ENCODE data around the gene VWA3B.

The VWA3B gene

GRCh38 chr2:98108110-98108509 is 21.1 kb downstream of the VWA3B start:
- TF ChIP-seq CTCF (conservative IDR thresholded peaks at IDR 0.05) (no peak), ZFX (IDR thresholded peaks at IDR 0.05) (no peak)
- no peak overlapping the region for H3K27ac ChIP-seq

DNA sequence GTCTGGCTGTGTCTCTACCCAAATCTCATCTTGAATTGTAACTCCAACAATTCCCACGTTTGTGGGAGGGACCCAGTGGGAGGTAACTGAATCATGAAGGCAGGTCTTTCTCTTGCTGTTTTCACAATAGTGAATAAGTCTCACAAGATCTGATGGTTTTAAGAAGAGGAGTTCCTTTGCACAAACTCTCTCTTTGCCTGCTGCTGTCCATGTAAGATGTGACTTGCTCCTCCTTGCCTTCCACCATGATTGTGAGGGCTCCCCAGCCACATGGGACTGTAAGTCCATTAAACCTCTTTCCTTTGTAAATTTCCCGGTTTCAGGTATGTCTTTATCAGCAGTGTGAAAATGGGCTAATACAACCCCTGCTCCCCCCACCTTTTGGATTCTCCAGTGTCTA is 23.8 kb downstream of the VWA3B start:
- TF ChIP-seq ZFX (IDR thresholded peaks at IDR 0.05) = no peak
- TF ChIP-seq CTCF (conservative IDR thresholded peaks at IDR 0.05) = no peak

GRCh38 chr2:98114643-98115330 is 27.8 kb downstream of the VWA3B start:
- H3K27ac ChIP-seq = no peak overlapping the region
- TF ChIP-seq ZFX (IDR thresholded peaks at IDR 0.05) (no peak), CTCF (conservative IDR thresholded peaks at IDR 0.05) (no peak)

More for the DNA sequence above, 23.8 kb downstream of the VWA3B start:
- no peak overlapping the region for H3K27ac ChIP-seq

GRCh38 chr2:98118161-98118560 is 31.2 kb downstream of the VWA3B start:
- no peak for TF ChIP-seq ZFX (IDR thresholded peaks at IDR 0.05)
- TF ChIP-seq CTCF (conservative IDR thresholded peaks at IDR 0.05) = no peak
- no peak overlapping the region for H3K27ac ChIP-seq

DNA sequence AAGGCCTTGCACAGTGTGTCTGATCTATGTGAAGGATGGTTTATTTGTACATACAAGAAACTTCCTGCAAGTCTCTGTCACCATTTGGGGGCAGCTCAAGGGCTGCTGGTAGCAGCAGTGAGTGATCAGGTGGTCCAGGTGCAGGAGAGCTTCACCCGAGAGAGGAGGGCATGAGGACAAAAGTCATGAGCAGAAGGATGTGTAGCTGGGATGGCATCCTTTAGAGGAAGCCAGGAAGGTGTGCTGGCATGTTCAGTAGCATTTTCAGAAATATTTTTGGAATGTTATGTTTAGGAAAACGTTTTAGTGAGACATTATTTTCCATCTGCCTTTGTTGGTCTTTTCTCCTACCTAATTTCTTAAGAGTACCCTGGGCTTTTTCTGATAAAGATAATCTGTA is 31.9 kb downstream of the VWA3B start:
- TF ChIP-seq ZFX (IDR thresholded peaks at IDR 0.05) (no peak), CTCF (conservative IDR thresholded peaks at IDR 0.05) (no peak)
- H3K27ac ChIP-seq = no peak overlapping the region

DNA sequence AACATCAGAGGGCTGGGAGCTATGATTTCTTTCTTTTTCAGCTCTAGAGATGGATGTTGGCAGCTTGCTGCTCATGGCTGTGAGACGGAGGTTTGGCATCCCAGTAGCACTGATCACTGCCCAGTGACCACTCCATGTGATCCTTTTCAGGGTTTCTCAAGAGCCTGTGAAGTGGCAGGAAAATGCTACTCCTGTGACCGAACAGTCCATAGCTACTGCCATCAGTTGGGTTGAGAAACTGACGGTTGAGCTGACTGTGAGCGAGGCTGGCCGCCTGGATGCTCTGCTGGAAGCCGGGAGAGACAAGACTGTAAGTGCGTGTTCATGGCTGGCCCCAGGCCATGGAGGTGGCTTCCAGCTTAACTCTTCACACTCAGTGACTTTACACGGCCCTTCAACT is 34.2 kb downstream of the VWA3B start:
- no peak for TF ChIP-seq ZFX (IDR thresholded peaks at IDR 0.05)
- TF ChIP-seq CTCF (conservative IDR thresholded peaks at IDR 0.05) = no peak
- H3K27ac ChIP-seq = no peak overlapping the region

DNA sequence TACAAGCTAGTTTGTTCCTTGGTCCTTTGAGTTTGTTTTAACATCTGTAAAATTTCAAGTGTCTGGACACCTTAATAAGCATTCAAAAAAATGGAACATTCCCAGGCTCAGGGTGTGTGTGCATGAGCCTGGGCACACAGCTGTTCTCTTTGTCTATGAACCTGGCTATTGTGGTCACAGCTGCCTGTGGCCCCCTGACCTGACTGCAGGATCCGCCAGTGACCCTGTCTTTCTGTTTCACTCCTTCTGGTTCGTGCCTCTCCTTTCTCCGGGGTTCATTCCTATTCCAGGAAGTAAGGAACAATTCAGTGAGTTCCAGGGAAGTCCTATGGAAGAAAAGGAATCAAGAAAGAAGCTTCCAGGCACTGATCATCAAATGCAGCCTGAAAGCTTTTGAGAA is 35.6 kb downstream of the VWA3B start:
- TF ChIP-seq CTCF (conservative IDR thresholded peaks at IDR 0.05) = no peak
- no peak for TF ChIP-seq ZFX (IDR thresholded peaks at IDR 0.05)
- H3K27ac ChIP-seq = no peak overlapping the region
